GM18520 (cell line): ENCODE results near the gene ZNF646.
A peak's percentile ranks its signal among the peaks of the same experiment; 100 is the strongest.

Experiments
- ATAC-seq: cut with Tn5 transposase; IDR thresholded peaks from one replicate; pipeline ENCODE4 v1.9.1; 2021; ENCODE audit not compliant: unreplicated experiment

ZNF646 gene

GRCh38 chr16:31073970-31074813, at the start of gene ZNF646, which contains the start of gene ZNF668:
TSS of gene ZNF646 (plus strand) at chr16:31074422. CDS start at chr16:31076325, 1,903 bp downstream.
TSS of gene ZNF668 (minus strand) at chr16:31074240. CDS start at chr16:31064459, 9,781 bp downstream.
- ATAC-seq: peak; percentile 57

GRCh38 chr16:31025339-31025738, 48.9 kb upstream of the ZNF646 start:
- ATAC-seq: no peak

GRCh38 chr16:31029272-31029671, 45.0 kb upstream of the ZNF646 start:
- no peak for ATAC-seq

- ATAC-seq: no peak
Observed at GRCh38 chr16:31031276-31031675, 42.9 kb upstream of the ZNF646 start.

- ATAC-seq: peak; percentile 76
Observed at GRCh38 chr16:31032736-31033708, 41.2 kb upstream of the ZNF646 start, which contains the start of gene STX4. TSS of gene STX4 (plus strand) at chr16:31033558. CDS start at chr16:31033806, 248 bp downstream.

- peak; percentile 38 for ATAC-seq
Observed at GRCh38 chr16:31033709-31034492, 40.3 kb upstream of the ZNF646 start.

GRCh38 chr16:31036691-31037090, 37.5 kb upstream of the ZNF646 start:
- ATAC-seq: no peak

GRCh38 chr16:31038993-31039392, 35.2 kb upstream of the ZNF646 start:
- ATAC-seq: no peak

- ATAC-seq: no peak
Observed at GRCh38 chr16:31042866-31043265, 31.4 kb upstream of the ZNF646 start.

- no peak for ATAC-seq
Observed at GRCh38 chr16:31043352-31043751, 30.9 kb upstream of the ZNF646 start.

- no peak for ATAC-seq
Observed at GRCh38 chr16:31043898-31044481, 30.2 kb upstream of the ZNF646 start.

- ATAC-seq: no peak
Observed at GRCh38 chr16:31050280-31051030, 23.8 kb upstream of the ZNF646 start.

- no peak for ATAC-seq
Observed at GRCh38 chr16:31052114-31052513, 22.1 kb upstream of the ZNF646 start.

- ATAC-seq: no peak
Observed at GRCh38 chr16:31055613-31056012, 18.6 kb upstream of the ZNF646 start.

GRCh38 chr16:31061126-31061812, 13.0 kb upstream of the ZNF646 start:
- no peak for ATAC-seq

- ATAC-seq: no peak
Observed at GRCh38 chr16:31061813-31062440, 12.3 kb upstream of the ZNF646 start.

- ATAC-seq: no peak
Observed at GRCh38 chr16:31063495-31063842, 10.8 kb upstream of the ZNF646 start.

GRCh38 chr16:31063843-31064611, 10.2 kb upstream of the ZNF646 start:
- no peak for ATAC-seq
